D341Med (cell line): ENCODE data around the gene TMPRSS11B.
"Not testable (repeated sequence)": the region's sequence is repeated elsewhere in the genome, so short reads cannot be mapped to it uniquely, and the experiment has no call there.

Experiments
- DNase-seq: peaks from one replicate; pipeline ENCODE4 v3.0.0; 2012; ENCODE audit warnings: low spot score

The TMPRSS11B gene, protein sequence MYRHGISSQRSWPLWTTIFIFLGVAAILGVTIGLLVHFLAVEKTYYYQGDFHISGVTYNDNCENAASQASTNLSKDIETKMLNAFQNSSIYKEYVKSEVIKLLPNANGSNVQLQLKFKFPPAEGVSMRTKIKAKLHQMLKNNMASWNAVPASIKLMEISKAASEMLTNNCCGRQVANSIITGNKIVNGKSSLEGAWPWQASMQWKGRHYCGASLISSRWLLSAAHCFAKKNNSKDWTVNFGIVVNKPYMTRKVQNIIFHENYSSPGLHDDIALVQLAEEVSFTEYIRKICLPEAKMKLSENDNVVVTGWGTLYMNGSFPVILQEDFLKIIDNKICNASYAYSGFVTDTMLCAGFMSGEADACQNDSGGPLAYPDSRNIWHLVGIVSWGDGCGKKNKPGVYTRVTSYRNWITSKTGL

DNA sequence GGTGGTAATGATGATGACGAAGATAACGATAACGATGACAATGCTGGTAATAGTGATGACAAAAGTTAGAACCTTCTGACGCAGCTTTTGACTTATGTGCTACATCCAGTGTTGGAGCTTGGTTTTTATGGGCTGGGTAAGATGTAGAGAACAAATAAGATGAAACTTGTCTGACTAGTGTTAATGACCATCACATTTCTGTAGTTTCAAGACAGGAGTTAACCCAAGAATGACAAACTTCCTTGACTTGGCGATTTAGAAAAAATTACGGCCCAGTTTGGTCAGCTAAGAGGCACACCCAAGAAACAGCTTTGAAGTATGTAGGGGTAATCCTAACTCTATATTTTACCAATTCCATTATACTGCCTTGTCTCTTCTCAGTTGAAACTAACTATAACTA, at the start of gene TMPRSS11B:
Gene TMPRSS11B (minus strand): TSS at position 101 of the 400 bp plus-strand sequence. CDS start 136 bp downstream, outside the sequence.
- DNase-seq = no peak

DNA sequence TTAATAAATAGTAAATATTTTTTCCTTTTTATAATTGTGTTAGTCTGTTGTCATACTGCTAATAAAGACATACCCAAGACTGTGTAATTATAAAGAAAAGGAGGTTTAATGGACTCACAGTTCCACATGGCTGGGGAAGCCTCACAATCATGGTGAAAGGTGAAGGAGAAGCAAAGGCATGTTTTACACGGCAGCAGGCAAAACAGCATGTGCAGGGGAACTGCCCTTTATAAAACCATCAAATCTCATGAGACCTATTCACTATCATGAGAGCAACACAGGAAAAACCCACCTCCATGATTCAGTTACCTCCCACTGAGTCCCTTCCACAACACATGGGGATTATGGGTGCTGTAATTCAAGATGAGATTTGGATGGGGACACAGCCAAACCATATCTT, 45.8 kb upstream of the TMPRSS11B start:
- no peak for DNase-seq

DNA sequence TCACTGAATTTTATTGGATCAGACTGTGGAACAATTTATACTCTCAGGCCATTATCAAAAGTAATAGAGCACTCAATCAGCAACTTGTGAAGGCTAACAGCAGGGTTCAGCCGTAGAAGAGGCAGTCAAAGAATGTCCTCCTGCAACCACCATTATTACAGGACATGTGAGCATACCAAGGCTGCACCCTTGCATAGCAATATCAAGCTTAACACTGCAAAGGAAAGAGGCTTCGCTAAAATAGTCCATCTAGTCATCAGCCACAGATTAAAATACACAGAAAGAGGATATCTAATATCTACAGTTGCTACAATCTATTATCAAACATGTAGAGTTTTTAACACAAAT, 42.9 kb upstream of the TMPRSS11B start:
- no peak for DNase-seq

DNA sequence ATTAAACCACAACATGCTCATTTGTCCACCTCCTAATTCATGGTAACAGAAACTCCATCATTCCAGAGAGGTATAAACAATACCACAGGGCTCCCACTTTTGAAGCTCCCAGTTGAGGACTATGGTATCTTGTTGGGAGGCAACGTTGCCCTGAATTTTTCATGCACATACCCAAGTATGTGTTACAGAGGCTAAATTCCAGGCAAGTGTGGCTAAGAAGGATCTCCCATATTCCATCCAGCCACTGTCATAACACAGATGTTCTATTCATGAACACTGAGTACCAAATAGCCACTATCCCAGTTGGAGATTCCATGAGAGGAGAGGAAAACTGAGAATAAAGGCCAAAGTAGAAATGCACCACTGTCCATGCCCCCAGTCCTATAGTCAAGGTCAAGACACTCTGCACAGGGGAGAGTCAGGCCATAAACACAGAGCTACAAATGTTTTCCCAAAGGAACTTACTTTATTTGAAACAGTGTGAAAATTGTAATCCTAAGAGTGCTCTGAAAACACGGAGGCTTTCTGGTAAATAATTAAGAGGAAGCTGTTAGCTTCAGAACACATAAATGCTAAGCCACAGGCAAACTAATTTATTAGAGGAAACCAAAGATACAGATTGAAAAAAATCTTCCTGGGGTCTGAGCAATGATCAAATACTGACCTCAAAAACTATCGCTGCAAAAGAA, 42.4 kb upstream of the TMPRSS11B start:
- no peak for DNase-seq

DNA sequence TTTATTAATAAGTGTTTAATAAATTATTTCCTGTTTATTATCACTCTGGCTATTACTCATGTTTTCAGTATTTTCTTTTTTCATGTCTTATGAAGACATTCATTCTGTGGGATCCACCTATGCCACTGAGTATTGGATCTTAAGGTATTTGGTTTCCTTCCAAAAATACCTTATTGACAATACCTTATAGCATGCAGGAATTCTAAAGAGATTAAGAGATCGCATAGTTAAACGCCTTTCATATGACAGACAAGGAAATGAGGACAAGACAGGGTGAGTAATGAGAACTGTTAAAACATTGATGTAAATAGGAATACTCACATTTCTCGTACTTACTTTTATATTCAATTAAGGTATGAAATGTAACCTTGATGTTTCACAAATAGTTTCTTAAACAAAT, 38.2 kb upstream of the TMPRSS11B start:
- no peak for DNase-seq

DNA sequence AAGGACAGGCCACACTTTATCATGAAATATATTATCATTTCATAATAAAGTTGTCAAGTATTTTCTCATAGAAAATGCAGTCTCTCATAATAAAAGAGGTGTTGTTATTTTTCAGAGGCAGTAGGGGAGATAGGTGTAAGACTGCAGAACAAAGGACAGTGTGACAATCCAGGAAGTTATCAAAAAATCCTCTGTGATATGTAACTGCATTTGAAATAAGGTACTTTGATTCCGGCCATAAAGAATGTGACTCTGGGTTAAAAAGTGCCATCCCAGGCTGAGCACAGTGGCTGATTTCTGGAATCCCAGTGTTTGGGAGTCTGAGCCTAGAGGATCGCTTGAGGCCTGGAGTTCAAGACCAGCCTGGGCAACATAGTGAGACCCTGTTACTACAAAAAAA, 37.6 kb upstream of the TMPRSS11B start:
- DNase-seq = no peak

DNA sequence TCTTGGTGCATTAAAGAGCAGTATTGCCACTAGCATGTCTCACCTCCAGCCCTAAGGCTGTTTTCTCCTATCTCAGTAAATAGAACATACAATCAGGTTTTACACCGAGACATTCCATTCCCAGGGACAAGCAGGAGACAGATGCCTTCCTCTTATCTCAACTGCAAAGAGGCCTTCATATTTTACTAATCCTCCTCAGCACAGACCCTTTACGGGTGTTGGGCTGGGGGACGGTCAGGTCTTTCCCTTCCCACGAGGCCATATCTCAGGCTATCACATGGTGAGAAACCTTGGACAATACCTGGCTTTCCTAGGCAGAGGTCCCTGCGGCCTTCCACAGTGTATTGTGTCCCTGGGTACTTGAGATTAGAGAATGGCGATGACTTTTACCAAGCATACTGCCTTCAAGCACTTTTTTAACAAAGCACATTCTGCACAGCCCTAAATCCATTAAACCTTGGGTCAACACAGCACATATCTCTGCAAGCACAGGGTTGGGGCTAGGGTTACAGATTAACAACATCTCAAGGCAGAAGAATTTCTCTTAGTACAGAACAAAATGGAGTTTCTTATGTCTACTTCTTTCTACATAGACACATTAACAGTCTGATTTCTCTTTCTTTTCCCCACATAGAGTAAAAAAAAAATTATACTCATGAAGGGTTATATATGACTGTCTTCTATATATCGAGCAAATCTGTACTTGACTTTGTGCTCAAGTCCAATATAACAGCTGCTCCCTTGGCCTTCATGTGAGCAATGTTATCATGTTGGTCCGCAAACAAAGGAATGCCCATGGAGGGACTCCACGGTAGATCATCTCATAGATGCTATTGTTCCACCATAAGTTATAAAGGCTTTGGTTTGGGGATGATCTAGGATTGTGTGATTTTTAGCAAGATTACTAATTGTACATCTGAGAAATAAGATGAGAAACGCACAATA, 36.6 kb upstream of the TMPRSS11B start:
- DNase-seq = not testable (repeated sequence)

DNA sequence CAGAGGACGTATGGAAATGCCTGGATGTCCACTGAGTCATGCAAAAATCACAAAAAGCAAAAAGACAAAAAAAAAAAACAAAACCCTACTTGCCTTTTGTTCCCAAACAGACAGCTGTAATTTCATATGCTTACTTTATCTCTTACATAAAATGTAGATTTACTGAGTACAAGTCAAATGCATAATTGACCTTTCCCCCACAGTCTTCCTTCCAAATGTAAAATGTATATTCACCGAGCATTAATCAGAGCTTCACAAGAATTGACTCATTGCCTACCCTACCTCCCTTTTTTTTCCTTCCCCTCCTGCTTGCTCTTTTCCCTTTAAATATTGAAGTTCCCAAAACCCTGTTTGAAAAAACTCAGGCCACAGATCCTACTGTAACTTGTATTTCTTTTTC, 32.5 kb upstream of the TMPRSS11B start:
- no peak for DNase-seq

DNA sequence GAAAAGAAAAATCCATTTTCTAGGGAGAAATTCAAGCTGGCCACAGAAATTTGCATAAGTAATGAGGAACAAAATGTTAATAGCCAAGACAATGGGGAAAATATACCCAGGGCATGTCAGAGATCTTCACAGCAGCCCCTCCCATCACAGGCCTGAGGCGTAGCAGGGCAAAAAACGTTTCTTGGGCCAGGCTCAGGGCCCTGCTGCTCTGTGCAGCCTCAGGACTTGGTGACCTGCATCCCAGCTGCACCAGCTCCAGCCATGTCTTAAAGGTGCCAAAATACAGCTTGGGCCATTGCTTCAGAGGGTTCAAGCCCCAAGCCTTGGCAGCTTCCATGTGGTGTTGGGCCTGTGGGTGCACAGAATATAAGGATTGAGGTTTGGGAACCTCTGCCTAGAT, 32.1 kb upstream of the TMPRSS11B start:
- no peak for DNase-seq

DNA sequence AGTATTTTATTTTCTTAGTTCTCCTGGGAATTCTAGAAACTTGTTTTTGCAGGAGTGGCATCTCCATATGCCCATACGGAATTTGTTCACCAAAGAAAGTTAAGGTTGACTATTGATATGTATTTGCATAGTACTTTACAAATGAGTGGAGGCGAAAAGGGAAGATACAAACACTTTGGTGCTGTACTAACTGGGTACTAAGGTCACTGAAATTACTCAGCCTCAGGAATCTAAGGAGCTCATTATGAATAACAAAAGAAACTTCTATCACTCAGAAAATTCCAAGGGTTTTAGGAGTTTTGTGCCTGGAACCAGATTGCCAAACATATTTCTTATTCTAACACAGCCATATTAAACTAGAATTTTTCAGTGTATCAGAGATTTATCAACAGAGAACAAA, 27.4 kb upstream of the TMPRSS11B start:
- no peak for DNase-seq

DNA sequence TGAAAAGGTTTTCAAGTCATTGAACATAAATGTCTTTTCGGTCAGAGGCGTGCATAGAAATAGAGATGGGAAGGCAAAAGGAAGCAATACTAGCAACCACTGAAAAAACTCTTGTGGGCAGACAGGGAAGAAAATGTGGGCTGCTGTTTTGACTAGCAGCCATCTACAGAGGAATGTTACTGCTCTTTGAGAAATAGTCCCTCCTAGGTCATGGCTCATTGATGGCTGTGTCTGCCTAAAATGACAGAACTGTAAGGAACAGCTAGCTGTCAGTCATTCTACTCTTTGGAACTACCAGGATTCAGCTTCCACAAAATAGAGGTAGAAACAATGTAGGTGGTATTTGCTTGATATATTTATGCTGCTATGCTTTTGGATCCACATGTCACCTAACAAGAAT, 26.9 kb upstream of the TMPRSS11B start:
- no peak for DNase-seq

DNA sequence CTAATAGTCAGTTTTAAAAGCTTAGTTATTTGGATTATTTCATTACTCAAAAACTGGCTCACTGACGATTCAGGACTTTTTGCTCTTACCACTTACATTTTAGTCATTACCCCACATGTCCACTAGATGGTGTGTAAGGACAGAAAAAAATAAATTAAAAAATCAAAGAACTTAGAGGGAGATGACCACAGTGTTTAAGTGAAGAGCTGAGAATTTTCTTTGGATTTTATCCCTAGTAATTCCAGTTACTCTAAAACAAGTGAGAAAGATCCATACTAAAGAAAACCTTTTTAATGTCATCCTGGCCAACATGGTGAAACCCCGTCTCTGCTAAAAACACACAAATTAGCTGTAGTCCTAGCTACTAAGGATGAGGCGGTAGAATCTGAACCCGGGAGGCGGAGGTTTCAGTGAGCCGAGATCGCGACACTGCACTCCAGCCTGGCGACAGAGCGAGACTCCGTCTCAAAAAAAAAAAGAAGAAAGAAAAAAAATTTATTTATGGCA, 26.4 kb upstream of the TMPRSS11B start:
- DNase-seq = peak; percentile 47

DNA sequence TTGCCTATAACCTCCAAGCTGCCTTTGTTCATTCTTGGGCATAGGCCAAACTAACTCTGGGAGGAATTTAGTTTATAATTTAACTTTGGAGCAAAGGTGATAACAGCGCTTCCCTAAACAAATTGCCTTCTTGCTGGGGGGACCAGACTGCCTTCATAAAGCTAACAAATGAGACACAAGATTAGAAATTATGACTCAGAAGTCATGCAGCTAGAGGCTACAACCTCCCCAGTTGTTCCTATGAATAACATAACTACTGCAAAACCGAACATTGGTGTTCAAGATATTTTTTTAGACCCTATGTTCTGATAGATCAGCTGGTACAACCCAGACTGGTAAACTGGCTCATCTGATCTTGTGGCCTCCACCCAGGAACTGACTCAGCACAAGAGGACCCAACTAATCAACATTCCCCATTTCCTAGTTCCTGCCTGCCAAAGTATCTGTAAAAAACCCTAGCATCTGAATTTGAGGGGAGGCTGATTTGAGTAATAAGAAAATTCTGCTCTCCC, 22.0 kb upstream of the TMPRSS11B start:
- no peak for DNase-seq

DNA sequence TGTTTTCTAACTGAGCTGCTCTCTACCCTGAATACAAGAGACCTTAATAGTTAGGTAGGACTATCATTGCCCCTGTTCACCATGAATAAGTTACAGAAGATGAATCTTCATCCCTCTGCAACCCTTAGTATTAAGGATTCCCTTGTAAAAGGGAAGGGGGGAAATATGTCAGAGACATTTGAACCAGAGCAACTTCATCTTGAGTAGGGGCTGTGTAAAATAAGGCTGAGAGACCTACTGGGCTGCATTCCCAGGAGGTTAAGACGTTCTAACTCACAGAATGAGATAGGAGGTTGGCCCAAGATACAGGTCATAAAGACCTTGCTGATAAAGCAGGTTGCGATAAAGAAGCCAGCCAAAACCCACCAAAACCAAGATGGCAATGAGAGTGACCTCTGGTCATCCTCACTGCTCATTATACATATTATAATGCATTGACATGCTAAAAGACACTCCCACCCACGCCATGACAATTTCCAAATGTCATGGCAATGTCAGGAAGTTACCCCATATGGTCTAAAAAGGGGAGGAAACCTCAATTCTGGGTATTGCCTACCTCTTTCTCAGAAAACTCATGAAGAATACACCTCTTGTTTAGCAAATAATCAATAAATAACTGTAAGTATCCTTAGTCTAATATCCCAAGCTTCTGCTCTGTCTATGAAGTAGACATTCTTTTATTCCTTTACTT, 19.5 kb upstream of the TMPRSS11B start:
- DNase-seq = no peak

DNA sequence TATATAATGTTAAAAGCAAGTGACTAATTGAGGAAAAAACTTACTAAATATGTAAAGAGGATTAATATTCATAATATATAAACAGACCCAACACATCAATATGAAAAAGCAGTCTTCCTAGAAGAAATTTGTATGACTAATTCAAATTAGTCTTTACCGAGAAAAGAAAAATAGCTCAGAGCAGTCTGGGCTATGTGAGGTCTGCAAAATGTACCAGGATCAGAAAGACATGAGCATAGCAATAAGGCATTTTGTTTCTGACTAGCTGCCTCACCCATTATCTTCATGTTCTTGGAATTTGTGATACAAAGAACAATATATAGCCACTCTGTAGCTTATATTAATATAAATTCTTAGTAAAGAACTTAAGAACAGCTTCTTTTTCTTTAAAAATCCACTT, 13.7 kb upstream of the TMPRSS11B start:
- no peak for DNase-seq

DNA sequence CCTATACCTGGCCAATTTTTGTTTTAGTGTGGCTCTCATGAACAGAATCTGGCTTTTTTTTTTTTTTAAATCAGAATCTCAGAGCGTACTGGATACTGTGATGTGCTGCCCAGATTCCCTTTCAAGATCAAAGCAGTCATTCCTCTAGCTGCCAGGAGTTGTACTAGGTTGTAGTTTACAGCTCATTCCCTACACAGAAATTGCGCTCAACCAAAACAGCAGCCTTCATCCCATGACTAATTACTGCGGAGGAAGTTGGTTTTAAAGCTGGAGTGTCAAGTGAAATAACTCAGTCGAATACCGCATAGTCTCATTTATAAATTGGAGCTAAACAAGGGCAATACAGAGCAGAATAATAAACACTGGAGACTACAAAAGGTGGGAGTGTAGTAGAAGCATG, 12.2 kb upstream of the TMPRSS11B start:
- no peak for DNase-seq

DNA sequence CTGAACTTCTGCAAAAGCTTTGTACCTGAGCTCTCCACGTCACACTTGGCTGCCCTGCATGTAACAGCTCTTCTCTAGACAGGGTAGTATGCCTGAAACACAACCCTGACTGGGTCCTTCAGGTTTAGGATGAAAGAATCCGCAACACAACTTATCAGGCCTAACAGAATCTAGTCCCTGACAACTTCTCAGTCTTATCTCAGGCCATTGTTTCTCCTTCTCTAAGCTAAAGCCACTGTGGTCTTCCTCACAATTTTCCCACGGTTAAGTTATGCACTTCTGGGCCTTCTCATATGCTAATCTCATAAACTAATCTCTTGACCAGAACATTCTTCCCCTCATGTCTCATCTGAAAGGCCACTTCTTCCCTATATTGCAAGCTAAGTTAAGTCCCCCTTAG, 10.8 kb upstream of the TMPRSS11B start:
- DNase-seq = no peak

DNA sequence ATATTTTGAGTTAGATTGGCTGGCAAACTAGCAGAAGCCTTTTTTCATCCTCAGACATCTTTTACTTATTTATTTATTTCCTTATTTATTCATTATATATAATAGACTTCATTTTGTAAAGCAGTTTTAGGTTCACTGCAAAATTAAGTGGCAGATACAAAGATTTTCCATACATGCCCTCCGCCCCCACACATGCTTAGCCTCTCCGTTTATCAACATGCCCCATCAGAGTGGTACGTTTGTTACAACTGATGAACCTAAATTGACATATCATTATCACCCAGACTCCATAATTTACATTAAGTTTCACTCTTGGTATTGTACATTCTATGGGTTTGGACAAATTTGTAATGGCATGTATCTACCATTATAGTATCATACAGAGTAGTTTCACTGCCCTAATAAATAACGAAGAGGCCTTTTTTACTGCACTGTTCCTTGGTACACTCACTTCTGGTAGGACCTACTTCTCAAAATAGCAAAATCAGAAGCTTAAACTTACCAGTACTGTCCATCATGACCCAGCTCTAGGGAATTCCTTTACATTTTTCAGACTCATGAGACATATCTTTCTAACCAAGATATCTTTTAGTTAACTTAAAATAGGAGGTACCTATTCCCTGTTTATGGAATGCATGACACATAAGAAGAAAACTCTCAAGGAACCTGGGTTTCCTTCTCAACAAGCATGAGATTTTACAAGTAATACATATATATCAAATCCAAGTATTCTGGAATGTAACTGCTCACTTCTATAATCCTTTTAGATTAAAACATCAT, 4.8 kb upstream of the TMPRSS11B start:
- no peak for DNase-seq

DNA sequence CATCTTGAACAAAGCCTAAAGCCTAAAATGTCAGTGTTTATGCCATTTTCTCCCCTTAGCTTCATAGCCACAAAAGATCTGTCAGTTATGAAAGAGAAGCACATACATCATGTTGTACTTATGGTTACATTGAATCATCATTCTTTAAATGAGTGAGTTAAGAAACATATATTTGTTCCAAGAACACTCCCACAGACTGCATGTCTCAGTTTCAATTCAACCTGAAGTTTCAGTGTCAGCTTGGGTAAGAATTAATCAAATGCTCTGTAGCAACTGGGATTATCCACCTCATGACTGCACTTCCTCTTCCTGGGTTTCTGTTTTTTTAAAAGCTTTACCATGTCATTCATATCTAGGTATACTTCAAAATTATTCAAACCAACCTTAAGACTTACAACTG, 3.9 kb upstream of the TMPRSS11B start:
- no peak for DNase-seq

DNA sequence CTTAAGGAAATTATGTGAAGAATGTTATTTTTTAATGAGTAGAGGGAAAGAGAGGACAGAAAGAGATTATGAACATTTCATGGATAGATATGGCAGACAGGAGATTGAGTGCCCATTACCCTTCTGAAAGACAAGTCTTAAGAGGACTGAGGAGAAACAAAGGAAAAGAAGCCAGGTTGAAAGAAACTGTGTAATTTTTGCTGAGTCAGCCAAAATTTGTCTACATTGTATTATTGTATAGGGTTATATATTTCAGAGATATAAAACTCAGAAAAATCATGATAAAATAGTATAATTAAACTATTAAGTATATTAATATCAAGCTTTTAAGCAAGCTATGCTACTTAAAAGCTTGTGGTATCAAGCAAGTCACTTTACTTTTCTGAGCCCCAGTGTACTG, 4.9 kb downstream of the TMPRSS11B start:
- no peak for DNase-seq

DNA sequence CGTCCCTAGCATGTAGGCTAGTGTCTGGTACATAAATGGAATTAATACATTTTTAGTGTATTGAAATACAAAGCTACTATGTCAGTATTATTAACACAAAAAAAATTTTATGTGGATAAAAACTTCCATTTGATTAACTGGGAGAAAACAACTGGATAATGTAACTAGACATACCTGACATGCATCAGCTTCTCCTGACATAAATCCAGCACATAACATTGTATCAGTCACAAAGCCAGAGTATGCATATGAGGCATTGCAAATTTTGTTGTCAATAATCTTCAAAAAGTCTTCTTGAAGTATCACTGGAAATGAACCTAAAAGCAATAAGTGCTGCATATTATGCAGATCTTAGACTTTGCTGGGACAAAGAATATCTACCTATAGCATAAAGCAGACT, 16.9 kb downstream of the TMPRSS11B start:
- no peak for DNase-seq
